Cerebellar cortex (tissue), 1 donor: Measurements from ENCODE around the gene ARHGAP28.

Source experiments
- DNase-seq: peaks from one replicate; pipeline ENCODE4 v3.0.0-alpha.2; 2015; ENCODE audit warnings: low spot score

The ARHGAP28 gene, protein sequence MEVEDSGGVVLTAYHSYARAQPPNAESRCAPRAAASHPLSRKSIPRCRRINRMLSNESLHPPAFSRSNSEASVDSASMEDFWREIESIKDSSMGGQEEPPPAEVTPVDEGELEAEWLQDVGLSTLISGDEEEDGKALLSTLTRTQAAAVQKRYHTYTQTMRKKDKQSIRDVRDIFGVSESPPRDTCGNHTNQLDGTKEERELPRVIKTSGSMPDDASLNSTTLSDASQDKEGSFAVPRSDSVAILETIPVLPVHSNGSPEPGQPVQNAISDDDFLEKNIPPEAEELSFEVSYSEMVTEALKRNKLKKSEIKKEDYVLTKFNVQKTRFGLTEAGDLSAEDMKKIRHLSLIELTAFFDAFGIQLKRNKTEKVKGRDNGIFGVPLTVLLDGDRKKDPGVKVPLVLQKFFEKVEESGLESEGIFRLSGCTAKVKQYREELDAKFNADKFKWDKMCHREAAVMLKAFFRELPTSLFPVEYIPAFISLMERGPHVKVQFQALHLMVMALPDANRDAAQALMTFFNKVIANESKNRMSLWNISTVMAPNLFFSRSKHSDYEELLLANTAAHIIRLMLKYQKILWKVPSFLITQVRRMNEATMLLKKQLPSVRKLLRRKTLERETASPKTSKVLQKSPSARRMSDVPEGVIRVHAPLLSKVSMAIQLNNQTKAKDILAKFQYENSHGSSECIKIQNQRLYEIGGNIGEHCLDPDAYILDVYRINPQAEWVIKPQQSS

DNA sequence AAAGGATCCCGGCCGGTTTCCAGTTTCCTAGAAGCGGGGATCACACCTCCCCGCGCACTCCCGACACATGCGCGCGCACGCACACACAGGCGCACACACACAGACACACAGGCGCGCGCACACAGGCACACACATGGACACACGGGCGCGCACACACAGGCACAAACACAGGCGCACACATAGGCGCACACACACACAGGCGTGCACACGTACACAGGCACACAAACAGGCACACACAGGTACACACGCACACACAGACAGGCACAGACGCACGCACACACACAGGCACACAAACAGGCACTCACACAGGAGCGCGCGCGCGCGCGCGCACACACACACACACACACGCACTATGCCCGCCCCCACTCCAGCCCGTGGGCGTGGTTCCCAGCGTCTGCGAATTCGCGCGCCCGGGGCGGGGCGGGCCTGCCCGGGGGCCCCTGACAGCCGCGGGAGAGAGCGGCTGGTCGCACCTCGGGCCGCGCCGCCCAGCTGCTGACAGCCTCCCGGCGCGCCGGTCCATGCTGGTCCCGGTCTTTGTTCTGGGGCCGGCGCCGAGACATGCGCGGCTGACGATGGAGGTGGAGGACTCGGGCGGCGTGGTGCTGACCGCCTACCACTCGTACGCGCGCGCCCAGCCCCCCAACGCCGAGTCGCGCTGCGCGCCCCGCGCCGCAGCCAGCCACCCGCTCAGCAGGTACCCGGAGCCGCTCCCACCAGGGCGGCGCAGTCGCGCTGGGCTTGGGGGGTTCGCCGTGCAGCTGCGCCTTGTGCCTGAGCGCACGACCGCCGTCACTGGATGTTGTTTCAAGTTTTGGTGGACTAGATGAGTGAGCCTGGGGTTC is at the start of gene ARHGAP28:
ARHGAP28 (plus strand) TSS at position 470 of the 845 bp plus-strand sequence; CDS start at position 576, 106 bp downstream.
- peak; percentile 73 for DNase-seq

DNA sequence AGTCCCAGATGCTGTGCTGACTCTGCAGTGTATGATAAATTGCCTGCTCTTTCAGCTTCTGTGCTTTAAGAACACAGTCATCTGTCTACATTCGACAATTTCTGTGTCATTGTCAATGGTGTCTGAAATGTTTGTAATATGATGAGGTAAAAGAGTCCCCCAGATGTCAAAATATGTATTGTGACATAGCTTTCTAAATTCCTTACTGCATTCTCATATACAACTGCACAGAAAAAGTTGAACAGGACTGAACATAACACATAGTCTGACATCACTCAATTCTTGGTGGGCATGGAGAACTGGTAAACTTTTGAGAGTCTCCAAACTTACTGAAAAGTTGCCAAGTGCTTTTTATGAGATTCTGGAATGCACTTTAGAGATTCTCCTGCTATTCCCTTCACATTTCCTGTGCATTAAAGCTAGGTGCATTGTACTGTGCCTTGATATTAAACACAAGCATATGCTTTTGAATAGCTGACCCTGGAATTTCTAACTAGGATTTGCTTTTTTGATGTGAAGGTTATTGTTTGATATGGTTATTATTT is 48.1 kb upstream of the ARHGAP28 start:
- no peak for DNase-seq

DNA sequence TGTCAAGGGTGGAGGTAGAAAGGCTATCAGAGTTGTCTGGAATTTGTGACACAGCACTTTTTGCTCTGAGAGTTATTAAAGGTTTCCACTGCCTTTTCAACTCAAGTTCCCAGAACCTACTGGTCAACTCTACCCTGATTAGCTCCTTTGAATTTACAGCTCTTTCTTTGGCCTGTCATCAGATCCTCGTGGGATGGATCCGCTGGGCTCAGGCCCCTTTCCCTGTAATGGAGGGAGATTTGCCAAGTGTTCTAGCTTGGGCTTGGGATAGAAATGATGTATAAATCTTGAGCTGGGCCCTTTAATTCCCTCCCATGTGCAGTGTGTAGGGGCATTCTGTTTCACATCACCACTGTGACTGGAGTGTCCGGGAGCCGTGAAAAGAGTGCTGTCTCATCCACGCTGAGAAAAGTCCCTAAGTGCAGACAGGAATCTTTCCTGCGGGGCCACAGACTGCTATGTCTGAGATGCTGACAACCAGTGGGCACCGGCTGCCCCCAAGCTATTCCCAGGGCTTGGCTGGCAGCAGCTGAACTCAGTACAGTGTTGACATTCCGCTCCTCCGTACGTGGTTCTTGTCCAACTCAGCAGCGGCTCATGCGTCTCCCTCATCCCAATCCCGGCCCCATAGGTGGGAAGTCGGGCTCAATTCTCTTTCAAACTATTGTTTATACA is 46.9 kb upstream of the ARHGAP28 start:
- DNase-seq = no peak

DNA sequence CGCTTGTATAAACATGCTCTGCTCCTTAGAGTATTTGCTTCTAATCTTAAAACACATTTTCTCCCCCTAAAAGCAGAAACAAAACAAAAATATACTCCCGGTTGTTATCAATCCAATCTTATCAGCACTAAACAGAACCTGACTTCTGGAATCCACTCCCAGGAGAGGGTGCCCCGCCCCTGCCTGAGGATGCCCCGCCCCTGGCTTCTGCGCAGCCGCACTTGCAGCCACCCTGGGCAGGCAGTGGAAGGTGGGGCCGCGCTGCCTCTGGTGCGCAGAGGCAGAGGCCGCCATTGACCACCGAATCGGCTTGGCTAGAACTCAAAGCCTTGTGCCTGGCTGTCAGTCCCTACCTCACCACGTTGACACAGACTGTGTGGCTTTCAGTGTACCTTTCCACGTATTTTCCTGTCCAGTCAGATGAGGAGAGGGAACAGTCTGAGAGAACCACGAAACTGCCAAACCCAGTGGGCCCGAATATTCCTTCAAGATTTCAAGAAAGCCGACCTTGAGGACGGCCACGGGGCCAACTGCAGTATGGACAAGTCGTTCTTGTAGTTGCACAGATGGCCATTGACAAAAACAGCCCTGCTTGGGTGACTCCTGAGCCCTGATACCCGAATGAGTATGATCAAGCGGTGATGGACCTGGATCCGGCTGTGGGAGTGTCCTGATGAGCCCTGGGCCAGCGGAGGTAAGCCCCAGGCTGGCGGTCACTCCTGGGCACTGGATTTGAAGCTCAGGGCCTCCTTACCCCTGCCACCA is 46.2 kb upstream of the ARHGAP28 start:
- DNase-seq = no peak

DNA sequence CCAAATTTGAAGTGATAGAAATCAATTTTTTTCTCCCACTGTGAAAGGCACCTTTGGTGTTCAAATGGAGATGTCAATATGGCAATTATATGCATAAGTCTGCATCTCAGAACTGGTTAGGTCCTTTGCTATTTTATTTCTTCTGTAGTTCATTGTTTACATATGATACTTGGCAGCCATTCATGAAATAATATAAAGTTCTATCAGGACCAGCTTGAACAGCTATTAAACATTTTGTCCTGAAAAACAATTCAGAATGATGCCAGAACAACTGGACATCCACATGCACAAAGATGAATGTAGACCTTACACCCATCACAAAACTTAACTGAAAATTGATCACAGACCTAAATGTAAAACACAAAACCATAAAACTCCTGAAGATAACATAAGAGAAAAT is 41.8 kb upstream of the ARHGAP28 start:
- DNase-seq = no peak

DNA sequence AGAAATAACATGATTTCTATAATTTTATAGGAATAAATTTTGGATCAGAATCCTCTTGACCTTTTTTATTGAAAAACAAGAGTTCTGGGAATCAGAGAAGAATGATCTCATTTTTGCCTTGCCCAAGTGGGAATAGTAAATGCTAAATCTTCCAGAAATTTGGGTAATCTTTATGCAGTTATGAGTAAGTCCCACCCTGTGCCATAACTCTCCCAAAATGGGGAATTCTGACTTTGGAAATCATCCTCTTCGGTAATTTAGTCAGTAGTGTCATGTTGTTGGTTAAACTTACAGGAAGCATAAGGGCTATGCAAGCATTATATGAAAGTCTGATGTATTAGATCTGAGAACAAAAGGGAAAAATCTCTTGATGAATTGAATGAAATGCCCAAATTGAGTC is 20.6 kb upstream of the ARHGAP28 start:
- no peak for DNase-seq

DNA sequence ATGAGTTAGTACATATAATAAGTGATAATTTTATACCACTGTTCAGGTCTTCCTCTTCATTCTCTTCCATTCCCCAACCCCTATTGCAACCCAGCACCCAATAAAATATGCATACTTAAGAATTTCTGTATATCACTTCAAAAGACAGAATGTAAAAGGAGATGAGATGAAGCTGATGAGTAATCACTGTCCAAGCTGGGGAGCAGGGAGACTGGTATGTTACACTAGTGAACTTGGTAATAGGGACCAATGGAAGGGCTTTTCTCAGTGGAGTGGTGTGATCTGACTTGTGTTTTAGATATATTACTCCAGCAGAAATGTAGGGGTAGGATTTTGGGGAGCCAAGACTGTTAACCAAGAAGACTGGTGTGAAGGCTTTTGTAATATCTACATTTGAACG is 18.0 kb upstream of the ARHGAP28 start:
- no peak for DNase-seq

DNA sequence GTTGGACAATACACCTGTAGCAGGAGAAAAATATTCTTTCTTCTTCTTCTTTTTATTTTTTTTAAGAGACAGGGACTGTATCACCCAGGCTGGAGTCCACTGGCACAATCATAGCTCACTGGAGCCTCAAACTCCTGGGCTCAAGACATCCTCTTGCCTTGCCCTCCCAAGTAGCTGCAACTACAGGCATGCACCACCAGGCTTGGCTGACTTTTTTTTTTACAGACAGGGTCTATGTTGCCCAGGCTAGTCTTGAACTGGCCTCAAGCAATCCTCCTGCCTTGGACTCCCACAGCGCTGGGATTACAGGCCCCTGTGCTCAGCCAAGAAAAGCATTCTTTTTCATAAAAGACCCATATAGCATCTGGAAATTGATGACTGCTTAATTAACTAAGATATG is 17.1 kb upstream of the ARHGAP28 start:
- no peak for DNase-seq

DNA sequence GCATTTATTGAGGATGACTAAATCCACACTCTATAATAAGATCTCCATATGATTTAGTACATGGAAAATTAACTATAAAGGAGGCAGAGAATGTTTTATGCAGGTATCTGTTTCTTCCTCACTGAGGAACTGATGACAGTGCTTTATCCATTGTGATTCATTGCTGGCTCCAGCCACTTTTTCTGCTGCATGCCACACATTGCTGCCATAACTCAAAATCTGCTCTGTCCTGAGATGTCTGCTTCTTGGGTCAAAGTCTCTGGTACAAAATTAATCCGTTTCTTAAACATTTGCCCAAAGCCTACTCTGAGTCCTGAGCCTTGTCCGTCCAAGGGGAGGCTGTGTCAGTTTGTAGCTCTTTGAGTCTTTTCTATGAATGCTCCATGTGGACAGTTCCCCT is 15.5 kb upstream of the ARHGAP28 start:
- no peak for DNase-seq

DNA sequence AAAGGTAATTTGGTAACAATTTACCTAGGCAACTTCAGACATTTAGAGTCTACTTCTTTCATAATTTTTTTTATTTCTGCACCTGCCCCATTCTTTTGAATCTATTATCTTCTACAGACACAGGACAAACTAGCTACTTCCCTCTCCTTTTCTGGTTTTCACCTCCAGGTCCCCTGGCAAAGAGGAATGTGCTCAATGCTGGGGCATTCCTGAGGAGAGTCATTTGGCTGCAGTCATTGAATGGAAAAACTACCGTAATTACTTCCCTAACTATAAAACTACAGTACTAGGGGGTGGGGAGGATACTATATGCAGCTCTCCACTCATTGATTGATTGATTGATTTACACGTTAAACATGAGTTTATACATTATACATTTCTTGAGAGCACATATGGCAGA is 11.2 kb upstream of the ARHGAP28 start:
- DNase-seq = no peak

DNA sequence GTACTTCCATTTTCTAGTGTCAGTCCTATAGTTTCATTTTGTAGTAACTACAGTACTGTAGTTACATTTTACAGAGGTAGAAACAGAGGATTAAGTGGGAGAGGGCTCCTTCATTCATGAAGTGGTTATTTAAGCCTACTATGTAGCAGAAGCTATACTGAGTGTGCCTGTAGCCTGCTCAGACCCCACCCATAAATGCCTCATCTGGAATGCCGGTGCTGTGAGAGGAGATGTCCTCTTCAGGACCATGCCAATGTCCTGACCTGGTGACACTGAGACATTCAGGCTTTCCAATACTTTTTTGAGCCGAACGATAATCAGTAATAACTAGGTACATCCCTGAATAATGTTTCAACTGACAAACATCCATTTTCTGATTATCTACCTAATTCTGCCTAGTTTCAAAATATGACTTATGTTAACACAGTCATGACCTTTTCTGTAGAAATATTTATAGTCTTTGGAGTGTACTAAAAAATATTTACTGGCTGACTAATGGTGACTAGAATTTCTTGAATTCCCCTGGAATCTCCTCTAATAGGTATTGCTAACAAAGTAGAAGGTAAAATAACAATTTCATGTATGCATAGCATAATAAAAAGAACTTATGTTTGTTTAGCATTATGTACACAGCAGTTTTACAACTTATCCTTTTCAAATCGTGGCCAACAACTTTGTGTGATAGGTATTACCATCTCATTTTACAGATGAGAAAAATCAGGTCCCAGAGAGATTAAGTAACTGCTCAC is 10.2 kb upstream of the ARHGAP28 start:
- DNase-seq = no peak

DNA sequence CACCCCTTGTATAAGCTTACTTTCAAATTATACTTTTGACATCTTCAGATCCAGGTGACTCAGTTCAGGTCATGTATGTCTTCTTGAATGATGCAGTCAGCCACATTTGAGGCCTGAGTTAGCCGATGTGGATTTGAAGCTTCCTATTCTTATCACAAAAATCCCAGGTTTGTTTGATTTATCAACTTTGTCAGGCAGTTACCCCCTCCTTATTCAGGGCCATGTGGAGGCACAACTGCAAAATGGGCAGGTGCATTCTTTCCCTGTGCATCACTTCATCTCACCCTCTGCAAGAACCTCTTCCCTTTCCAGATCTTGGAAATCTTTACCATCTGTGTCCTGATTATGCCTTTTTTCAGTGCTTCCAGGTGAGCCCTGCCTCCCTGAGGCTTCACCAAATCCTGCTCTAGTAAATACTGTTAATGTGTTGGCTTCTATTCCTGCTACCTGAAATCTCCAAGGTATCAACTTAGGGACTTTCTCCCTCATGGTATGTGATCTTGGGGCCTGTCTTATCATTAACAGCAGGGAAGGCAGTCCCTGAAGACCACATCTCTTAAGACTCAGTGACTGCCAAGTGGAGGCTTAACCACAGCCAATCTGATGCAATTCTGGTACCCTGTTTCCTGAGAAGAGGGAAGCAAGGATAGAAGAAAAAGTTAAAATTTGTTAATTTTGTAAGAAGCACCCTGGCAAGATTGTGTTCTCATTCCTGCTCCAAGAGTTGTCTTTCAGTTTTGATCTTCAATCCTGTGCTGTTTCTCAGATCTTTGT is 9.4 kb upstream of the ARHGAP28 start:
- no peak for DNase-seq

DNA sequence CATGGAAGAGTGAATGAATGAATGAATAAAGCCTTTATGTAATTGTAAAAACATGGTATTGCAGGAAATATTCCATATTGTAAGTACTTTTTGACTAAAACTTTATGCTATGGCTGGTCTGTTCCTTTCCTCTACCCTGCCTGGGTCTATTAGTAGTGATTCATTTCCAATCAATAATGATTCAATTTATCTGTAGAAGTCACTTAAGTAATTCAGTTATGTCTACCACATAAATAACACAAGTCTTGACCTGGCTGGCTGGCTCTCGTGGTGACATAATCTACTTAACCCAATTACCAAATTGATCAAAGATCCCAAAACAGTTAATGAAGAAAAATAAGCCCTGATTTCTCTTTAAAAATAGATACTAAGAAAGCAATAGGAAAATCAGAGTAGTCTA is 7.8 kb upstream of the ARHGAP28 start:
- DNase-seq = no peak

DNA sequence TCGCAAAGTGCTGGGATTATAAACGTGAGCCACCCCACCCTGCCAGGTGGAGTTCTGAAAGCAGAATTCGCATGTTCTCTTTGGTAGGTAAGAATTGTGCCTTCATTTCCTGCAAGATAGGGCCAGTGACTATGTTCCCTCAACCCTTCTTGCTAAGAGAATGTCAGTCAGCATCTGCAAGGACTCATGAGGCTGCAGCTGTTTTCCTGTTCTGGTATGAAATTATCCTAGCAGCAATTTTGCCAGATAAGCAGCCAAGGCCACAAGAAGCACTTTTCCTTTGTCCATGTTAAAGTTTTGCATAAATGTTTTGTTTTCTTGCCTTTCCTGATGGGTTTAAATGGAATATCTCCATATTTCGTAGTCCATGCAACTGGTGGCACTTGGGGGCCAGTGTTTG is 6.8 kb upstream of the ARHGAP28 start:
- no peak for DNase-seq

DNA sequence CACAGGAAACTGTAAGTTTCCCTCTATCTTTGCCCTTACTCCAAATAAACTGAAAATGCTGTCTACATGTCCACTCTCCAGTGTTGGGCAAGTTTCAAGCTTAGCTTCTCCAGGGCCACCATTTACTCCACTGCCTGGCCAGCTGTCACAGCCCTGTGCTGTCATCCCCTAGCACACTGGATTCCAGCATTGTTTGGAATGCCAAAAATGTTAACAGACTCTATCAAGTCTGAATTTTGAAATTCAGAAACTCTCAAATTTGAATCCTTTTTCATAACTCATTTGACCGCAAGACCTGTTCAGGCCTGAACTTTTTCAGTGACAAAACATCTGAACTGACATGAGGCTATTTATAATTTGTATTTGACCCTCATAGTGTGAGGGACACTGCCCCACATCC is 5.2 kb upstream of the ARHGAP28 start:
- DNase-seq = no peak

DNA sequence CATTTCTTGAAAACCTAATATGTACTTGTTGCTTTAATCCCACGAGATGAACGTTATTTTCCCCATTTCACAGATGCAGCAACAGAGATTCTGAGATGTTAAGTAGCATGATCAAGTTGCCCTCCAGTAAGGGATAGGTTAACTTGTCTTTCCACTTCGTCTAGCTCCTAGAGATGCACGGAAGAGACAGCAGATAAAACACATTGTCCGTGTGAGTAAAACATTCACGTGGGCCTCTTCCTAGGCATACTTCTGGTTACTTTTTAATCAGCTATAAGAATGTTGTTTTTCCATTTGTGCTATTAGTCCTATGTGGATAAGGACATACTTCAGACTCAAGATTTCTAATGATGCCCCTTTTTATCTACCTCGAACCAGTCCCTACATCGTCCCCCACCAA is 1.2 kb upstream of the ARHGAP28 start:
- DNase-seq = peak; percentile 5

DNA sequence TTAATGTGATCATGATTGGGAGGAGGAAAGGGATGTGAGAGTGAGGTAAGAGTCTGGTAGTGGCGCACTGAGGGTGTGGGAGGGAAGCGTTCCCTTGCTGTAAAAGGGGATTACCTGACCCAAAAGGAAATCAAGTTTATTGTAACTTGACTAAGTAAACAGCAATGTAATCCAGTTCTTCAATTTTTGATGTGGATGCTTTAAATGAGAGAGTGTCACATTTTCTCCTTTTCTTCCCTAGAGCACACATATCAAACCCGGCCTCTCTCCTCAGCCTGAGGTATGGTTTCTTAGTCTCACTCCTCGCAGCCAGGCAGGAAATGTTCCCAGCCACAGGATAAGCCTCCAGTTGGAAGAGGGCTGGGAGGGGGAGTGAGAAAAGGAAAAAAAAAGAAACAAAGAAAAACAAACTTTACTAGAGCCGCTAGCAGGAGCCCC is 688 bp upstream of the ARHGAP28 start:
- DNase-seq = no peak

DNA sequence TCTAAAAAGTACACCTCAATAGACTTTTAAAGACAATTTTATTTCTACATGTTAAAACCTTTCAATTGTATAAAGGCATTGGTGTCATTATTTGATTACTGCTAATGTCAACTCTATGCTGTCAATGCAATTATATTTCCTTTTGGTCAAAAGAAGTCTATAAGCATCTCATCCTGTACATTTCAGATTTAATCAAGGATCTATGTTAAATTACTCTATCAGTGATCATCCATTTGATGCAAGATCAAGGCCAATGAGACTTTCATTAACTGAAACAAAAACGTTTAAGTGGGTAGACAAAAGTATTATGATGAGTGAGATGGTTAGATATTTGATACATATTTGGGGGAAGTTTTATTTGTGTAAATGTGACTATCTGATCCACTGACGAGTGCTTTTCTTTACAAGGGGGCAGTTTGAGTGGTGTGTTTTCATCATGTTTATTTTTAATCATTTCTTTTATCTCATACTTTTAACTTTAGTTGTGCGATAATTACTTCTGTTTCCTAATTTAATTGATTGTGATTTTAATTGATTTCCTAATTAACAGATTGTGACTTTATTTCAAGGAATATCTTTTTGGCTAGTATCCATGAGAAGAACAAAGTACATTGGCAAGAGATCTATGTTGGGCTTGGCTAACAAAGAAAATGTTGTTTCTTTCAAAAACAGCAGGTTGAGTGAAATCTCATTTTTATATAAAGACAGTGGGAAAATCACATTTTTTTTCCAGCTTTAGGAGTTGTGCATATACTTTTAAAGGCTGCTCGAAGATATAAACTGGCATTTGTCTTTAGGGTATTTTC is 1.1 kb downstream of the ARHGAP28 start:
- DNase-seq = peak; percentile 4

DNA sequence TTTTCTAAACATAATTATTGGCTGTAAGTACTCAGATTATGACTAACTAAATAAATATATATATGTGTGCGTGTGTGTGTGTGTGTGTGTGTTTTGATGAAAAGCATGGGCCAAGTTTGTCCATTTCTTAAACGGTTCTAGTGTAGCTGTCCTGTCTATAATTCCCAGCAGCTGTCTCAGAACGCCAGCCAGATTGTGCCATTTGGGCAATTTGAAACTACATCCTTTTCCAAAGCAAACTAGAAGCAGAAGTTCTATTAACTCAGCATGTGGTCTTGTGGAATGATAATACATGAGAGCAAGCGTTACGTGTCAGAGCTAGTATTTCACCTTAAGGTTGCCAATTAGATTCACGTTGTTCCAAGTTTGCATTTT is 1.7 kb downstream of the ARHGAP28 start:
- DNase-seq = no peak
